ENCODE results near the gene TSPAN31. TPM values are rescaled to one million over a fixed set of nuclear protein-coding genes. Genes with fewer than 3 reads are reported as not detected.

Gene TSPAN31
- polyA plus RNA-seq, 1 donor (not counting 4 experiments of a cell fraction or from before 2014, with no cell fraction given) = 47.7 TPM

DNA sequence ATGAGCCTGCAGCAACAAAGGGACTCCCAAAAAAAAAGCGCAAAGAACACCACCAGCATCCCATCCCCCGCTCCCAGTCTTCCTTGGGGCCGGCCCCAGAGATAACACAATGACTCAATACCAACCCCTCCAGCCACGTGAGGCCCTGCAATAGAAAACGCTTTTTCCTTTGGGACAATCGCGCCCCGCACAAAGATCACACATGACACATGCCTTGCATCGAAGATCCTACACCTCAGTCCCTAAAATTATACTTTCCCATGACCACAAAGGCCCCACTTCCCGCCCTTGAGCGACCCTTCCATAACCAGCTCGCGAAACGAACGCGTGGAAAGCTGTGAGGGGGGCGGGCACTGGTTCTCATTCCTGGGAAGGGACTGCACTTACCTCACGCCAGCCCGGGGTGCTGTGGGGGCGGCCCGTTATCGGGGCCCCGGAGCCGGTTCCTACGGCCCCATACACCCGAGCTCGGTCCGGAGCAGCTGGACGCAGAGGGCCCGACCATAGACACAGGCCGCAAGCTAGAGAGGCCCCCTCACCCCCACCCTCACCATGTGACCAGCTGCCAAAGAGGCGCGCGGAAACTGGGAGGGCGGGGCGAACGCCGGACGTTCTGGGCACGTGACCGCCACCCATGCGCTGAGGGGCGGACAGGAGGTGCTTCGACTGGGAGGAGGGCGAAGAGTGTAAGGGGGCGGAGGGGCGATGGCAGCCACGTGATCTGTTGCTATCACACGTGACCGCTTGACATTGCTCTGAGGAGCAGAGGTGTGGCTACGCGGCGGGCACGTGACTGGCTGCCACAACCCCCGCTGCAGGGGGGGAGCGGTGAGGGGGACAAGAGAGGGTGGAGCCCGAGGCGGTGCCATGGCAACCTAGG is 7.2 kb downstream of the TSPAN31 start, which contains the start of gene CDK4:
Gene CDK4, minus strand, starts transcription at position 523 of the 880 bp plus-strand sequence. CDS start 593 bp downstream, outside the sequence.
- H3K9me3 ChIP-seq (ENCODE audit: control insufficient read depth, low read depth, low read length) = no peaks in the 10 kb centered on the region
- FAIRE-seq (peak; percentile 74), DNase-seq (ENCODE audit: low read depth, low spot score) (peak; percentile 97)
- peaks cover 39% of the 10 kb centered on the region for H3K4me1 ChIP-seq (ENCODE audit: control insufficient read depth, extremely low read depth, insufficient read depth, low read length)
- H4K20me1 ChIP-seq (ENCODE audit: control insufficient read depth, extremely low read depth, insufficient read depth, low read length) = no peaks in the 10 kb centered on the region
- peak within 1 kb of the TSS; percentile 99 for H3K4me2 ChIP-seq (ENCODE audit: control insufficient read depth, extremely low read depth, insufficient read depth, low read depth, low read length)
- TF ChIP-seq, protein P1, sequence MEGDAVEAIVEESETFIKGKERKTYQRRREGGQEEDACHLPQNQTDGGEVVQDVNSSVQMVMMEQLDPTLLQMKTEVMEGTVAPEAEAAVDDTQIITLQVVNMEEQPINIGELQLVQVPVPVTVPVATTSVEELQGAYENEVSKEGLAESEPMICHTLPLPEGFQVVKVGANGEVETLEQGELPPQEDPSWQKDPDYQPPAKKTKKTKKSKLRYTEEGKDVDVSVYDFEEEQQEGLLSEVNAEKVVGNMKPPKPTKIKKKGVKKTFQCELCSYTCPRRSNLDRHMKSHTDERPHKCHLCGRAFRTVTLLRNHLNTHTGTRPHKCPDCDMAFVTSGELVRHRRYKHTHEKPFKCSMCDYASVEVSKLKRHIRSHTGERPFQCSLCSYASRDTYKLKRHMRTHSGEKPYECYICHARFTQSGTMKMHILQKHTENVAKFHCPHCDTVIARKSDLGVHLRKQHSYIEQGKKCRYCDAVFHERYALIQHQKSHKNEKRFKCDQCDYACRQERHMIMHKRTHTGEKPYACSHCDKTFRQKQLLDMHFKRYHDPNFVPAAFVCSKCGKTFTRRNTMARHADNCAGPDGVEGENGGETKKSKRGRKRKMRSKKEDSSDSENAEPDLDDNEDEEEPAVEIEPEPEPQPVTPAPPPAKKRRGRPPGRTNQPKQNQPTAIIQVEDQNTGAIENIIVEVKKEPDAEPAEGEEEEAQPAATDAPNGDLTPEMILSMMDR (optimal IDR thresholded peaks at IDR 0.05 in 1 of 3, IDR thresholded peaks at IDR 0.05 in 1 of 3, conservative IDR thresholded peaks at IDR 0.05 in 1 of 3; ENCODE audit: extremely low read depth in 1 of 3, insufficient read depth in 2 of 3, low read length in 3 of 3) = no peak
- TF ChIP-seq EZH2 (IDR thresholded peaks at IDR 0.05; ENCODE audit: low read length) = no peak
- peak within 1 kb of the TSS; percentile 61 to 90 (median 89) for H3K4me3 ChIP-seq (ENCODE audit: control insufficient read depth in 2 of 3, extremely low read depth in 1 of 3, insufficient read depth in 2 of 3, low read depth in 1 of 3, low read length in 3 of 3)
- H3K9me1 ChIP-seq (ENCODE audit: control insufficient read depth, extremely low read depth, insufficient read depth, low read length) = no peaks in the 10 kb centered on the region
- H3K36me3 ChIP-seq (ENCODE audit: control insufficient read depth in 2 of 2, extremely low read depth in 1 of 2, insufficient read depth in 2 of 2, low read length in 2 of 2) = peaks cover 10 to 26% of the 10 kb centered on the region in 2 experiments
- peak within 1 kb of the TSS; percentile 94 for H3K9ac ChIP-seq (ENCODE audit: control insufficient read depth, extremely low read depth, insufficient read depth, low read length)
- peaks cover 19% of the 10 kb centered on the region for H3K79me2 ChIP-seq (ENCODE audit: control insufficient read depth, insufficient read depth, low read length)
- dilution Hi-C loops (cut with MboI; ENCODE audit: extremely low pct_ligation_motif_present, low sequenced_read_pairs) = no loop called here
- peak within 1 kb of the TSS; percentile 82 for H2AFZ ChIP-seq (ENCODE audit: control insufficient read depth, low read length)
- H3K27ac ChIP-seq (ENCODE audit: control insufficient read depth, insufficient read depth, low read length) = peak within 1 kb of the TSS; percentile 90
- H3K27me3 ChIP-seq (ENCODE audit: control insufficient read depth, extremely low read depth, insufficient read depth, low read length) = no peaks in the 10 kb centered on the region

DNA sequence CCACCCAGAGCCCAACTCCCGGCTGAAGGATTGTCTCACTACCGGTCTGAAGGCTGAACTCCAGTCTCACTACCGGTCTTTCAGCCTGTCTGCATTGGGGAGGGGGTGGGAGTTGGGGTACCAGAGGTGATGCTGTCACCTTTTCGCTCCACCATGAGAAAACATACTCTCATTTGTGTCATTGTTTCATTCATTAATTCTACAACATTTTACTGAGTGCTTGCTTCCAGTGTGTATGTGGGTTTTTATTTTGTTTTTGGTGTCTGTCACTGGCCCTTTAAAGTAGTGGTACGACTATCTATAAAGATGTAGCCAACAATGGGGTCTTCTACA is 7.8 kb downstream of the TSPAN31 start:
- peak overlapping the region; percentile 82 for H2AFZ ChIP-seq (ENCODE audit: control insufficient read depth, low read length)
- no peaks in the 10 kb centered on the region for H3K27me3 ChIP-seq (ENCODE audit: control insufficient read depth, extremely low read depth, insufficient read depth, low read length)
- TF ChIP-seq, protein P1 (optimal IDR thresholded peaks at IDR 0.05 in 1 of 3, IDR thresholded peaks at IDR 0.05 in 1 of 3, conservative IDR thresholded peaks at IDR 0.05 in 1 of 3; ENCODE audit: extremely low read depth in 1 of 3, insufficient read depth in 2 of 3, low read length in 3 of 3) = no peak
- TF ChIP-seq EZH2 (IDR thresholded peaks at IDR 0.05; ENCODE audit: low read length) = no peak
- H3K4me2 ChIP-seq (ENCODE audit: control insufficient read depth, extremely low read depth, insufficient read depth, low read depth, low read length) = peak overlapping the region; percentile 99
- H3K4me1 ChIP-seq (ENCODE audit: control insufficient read depth, extremely low read depth, insufficient read depth, low read length) = peaks cover 39% of the 10 kb centered on the region
- dilution Hi-C loops (cut with MboI; ENCODE audit: extremely low pct_ligation_motif_present, low sequenced_read_pairs) = no loop called here
- no peaks in the 10 kb centered on the region for H4K20me1 ChIP-seq (ENCODE audit: control insufficient read depth, extremely low read depth, insufficient read depth, low read length)
- peak overlapping the region; percentile 47 for H3K9ac ChIP-seq (ENCODE audit: control insufficient read depth, extremely low read depth, insufficient read depth, low read length)
- peak overlapping the region; percentile 67 for H3K27ac ChIP-seq (ENCODE audit: control insufficient read depth, insufficient read depth, low read length)
- peaks cover 7 to 26% of the 10 kb centered on the region in 2 experiments for H3K36me3 ChIP-seq (ENCODE audit: control insufficient read depth in 2 of 2, extremely low read depth in 1 of 2, insufficient read depth in 2 of 2, low read length in 2 of 2)
- H3K4me3 ChIP-seq (ENCODE audit: control insufficient read depth in 2 of 3, extremely low read depth in 1 of 3, insufficient read depth in 2 of 3, low read depth in 1 of 3, low read length in 3 of 3) = peak overlapping the region; percentile 58 to 90 (median 61)
- peaks cover 19% of the 10 kb centered on the region for H3K79me2 ChIP-seq (ENCODE audit: control insufficient read depth, insufficient read depth, low read length)
- H3K9me1 ChIP-seq (ENCODE audit: control insufficient read depth, extremely low read depth, insufficient read depth, low read length) = no peaks in the 10 kb centered on the region
- FAIRE-seq = no peak
- DNase-seq (ENCODE audit: low read depth, low spot score) = no peak
- H3K9me3 ChIP-seq (ENCODE audit: control insufficient read depth, low read depth, low read length) = no peaks in the 10 kb centered on the region

All from keratinocyte (primary cell).